Measurements from ENCODE around the gene GABRD.

GRCh38 chr1:2019172-2019543, at the start of gene GABRD:
- no peak for TF ChIP-seq ARNTL (CRISPR knock-in tag; IDR thresholded peaks at IDR 0.05; ENCODE audit: borderline replicate concordance, low read depth)
- no peak for TF ChIP-seq RARB (CRISPR knock-in tag; IDR thresholded peaks at IDR 0.05)
- no peak for TF ChIP-seq ZC3H10 (CRISPR knock-in tag; IDR thresholded peaks at IDR 0.05)
- TF ChIP-seq TCF4 (CRISPR knock-in tag; IDR thresholded peaks at IDR 0.05; ENCODE audit: borderline replicate concordance), result no peak
- TF ChIP-seq PATZ1 (CRISPR knock-in tag; IDR thresholded peaks at IDR 0.05; ENCODE audit: borderline replicate concordance), result no peak
- TF ChIP-seq TSHZ2 (CRISPR knock-in tag; IDR thresholded peaks at IDR 0.05), result no peak
- TF ChIP-seq PPARA (CRISPR knock-in tag; IDR thresholded peaks at IDR 0.05; ENCODE audit: borderline replicate concordance), result no peak
- TF ChIP-seq TOX (CRISPR knock-in tag; IDR thresholded peaks at IDR 0.05; ENCODE audit: borderline replicate concordance), result no peak
